ENCODE measurements around the gene ARHGAP26. TPM values are rescaled to one million over a fixed set of nuclear protein-coding genes. Genes with fewer than 3 reads are reported as not detected.
A peak's percentile ranks its signal among the peaks of the same experiment; 100 is the strongest.

ARHGAP26 gene
- total and polyA plus RNA-seq, 7 donors, result 2.5 to 28.7 (median 12.0) TPM

DNA sequence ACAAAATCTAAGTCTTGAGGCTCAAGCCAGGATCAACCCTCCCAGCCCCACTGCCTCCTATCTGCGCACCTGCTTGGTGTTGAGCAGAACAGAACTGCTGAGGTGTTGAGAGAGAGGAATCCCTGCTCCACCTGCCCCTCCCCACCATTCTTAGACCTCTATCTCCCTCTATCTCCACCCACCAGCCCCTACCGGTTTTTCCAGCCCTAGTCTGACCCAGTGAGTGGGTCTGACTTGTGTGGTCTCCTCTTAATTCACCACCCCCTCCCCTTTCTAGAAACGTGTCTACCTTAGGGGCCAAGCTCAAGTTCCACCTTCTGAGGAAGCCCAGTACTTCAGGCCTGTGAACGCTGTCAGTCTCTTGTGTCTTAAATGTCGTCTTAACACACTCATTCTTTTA is 93.7 kb downstream of the ARHGAP26 start:
- H3K9me3 ChIP-seq, result no peaks in the 10 kb centered on the region
- H3K4me3 ChIP-seq, result no peak overlapping the region
- WGBS, 3 donors, result 85 to 91% (median 90%) methylated on average over 5 of the region's 5 CpGs
- intact Hi-C loops (cut with DNase I), result no loop called here
- H3K27ac ChIP-seq, result no peak overlapping the region
- no peak for DNase-seq
- H3K36me3 ChIP-seq (ENCODE audit: insufficient read depth in 1 of 2, low read depth in 1 of 2), result no peaks in the 10 kb centered on the region
- no peaks in the 10 kb centered on the region for H3K27me3 ChIP-seq (ENCODE audit: insufficient read depth in 3 of 3, low read length in 2 of 3)
- ATAC-seq, result no peak
- H3K4me1 ChIP-seq, result peaks cover 20% of the 10 kb centered on the region
- TF ChIP-seq, protein P1, sequence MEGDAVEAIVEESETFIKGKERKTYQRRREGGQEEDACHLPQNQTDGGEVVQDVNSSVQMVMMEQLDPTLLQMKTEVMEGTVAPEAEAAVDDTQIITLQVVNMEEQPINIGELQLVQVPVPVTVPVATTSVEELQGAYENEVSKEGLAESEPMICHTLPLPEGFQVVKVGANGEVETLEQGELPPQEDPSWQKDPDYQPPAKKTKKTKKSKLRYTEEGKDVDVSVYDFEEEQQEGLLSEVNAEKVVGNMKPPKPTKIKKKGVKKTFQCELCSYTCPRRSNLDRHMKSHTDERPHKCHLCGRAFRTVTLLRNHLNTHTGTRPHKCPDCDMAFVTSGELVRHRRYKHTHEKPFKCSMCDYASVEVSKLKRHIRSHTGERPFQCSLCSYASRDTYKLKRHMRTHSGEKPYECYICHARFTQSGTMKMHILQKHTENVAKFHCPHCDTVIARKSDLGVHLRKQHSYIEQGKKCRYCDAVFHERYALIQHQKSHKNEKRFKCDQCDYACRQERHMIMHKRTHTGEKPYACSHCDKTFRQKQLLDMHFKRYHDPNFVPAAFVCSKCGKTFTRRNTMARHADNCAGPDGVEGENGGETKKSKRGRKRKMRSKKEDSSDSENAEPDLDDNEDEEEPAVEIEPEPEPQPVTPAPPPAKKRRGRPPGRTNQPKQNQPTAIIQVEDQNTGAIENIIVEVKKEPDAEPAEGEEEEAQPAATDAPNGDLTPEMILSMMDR (IDR thresholded peaks at IDR 0.05), result no peak

DNA sequence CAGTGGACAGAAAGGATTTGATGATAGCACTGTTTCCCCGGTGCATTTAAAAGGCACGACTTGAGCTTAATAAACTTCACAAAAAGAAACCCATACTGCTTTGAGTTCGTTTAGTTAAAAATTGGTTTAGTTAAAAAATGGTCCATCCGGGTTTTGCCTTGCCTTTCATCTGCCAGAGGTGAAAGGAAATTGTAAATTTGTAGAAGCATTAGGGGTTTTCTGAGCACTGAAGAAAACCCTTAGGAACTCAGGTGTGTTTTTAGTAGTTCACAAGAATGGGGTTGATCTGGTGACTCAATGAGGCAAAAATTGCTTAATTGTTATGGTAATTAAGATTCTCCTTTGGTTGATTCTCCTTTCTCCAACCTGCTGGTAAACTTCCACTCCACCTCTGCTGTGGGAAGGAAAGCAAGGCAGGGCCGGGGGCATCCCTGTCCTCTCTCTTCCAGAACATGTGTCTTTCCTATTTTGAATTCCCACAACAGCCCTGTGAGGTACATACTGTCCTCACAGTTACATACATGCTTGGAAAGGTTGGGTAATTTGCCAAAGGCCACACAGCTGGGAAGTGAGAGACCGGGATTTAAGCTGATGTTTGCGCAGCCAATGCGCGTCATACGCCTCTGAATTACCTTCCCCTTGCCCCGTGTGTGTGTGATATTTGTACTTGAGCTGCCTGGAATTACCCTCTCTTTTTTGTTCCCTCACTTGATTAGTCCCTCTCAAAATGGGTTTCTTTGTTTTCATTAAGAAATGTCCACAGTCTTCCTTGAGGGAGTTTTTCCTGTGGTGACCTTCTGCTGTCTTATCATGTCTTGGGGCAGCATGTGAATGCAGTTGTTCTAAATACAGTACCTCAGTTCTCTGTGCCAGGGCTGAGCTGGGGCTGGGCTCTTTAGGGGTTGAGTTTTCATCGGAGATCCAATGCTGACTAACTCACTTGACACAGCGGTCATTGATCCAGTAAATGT is 94.4 kb downstream of the ARHGAP26 start:
- no peak overlapping the region for H3K27ac ChIP-seq
- no peaks in the 10 kb centered on the region for H3K36me3 ChIP-seq (ENCODE audit: insufficient read depth in 1 of 2, low read depth in 1 of 2)
- no peaks in the 10 kb centered on the region for H3K27me3 ChIP-seq (ENCODE audit: insufficient read depth in 3 of 3, low read length in 2 of 3)
- DNase-seq (no peak), ATAC-seq (peak in 1 of 4 donors; percentile 24)
- TF ChIP-seq, protein P1 (IDR thresholded peaks at IDR 0.05), result no peak
- intact Hi-C loops (cut with DNase I), result loop anchor here (5.0 kb wide), 2 partner anchors 47 to 117 kb away; no protein-coding TSS in a partner anchor
- H3K9me3 ChIP-seq, result no peaks in the 10 kb centered on the region
- no peak overlapping the region for H3K4me3 ChIP-seq
- WGBS, 3 donors, result 84 to 91% (median 87%) methylated on average over 13 of the region's 13 CpGs
- H3K4me1 ChIP-seq, result peaks cover 19% of the 10 kb centered on the region

- 94 to 96% (median 95%) methylated on average over 4 of the region's 4 CpGs for WGBS, 3 donors
- intact Hi-C loops (cut with DNase I), result loop anchor here (2.0 to 5.0 kb wide), 3 partner anchors 48 to 118 kb away; partner anchors contain the start of gene ARHGAP26 (in 1 of the 2)
- DNase-seq, result no peak
- no peak overlapping the region for H3K27ac ChIP-seq
- TF ChIP-seq, protein P1 (IDR thresholded peaks at IDR 0.05), result no peak
- no peaks in the 10 kb centered on the region for H3K27me3 ChIP-seq (ENCODE audit: insufficient read depth in 3 of 3, low read length in 2 of 3)
- no peak overlapping the region for H3K4me3 ChIP-seq
- no peaks in the 10 kb centered on the region for H3K36me3 ChIP-seq (ENCODE audit: insufficient read depth in 1 of 2, low read depth in 1 of 2)
- no peak for ATAC-seq
- peaks cover 18% of the 10 kb centered on the region for H3K4me1 ChIP-seq
- H3K9me3 ChIP-seq, result no peaks in the 10 kb centered on the region
Observed at GRCh38 chr5:142865631-142866030, 95.5 kb downstream of the ARHGAP26 start.

DNA sequence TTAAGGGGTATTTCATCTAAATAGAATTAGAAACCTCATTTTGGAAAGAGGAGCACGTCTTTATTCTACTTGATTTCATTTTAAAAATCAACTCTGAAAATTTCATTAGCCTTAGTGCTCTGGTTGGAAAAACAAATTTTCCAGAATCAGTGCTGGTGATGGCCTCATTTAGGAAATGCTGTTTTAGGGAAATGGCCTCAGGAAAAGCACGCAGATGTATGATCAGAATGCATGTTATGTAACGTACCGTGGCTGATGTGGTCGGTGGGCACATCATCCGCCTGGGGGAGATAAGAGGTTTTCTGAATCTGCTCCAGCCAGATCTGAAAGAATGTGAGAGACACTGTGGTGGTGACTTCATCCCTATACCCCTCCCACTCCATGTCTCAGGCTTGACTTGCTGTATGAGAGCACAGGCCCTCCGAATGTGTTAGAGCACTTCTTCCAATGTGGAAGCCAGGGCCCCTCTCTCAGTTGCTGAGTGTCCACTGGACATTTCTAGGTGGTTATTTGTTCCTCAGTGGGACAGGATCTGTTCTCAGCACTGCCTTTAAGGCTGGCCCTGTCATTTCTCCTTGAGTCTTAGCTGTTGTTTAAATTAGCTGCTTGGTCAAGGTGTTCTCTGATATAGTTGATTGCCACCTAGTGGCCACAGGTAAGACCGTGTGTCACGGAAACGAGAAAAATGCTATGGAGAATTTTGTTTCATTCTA is 96.5 kb downstream of the ARHGAP26 start:
- intact Hi-C loops (cut with DNase I), result loop anchor here (2.0 to 5.0 kb wide), 3 partner anchors 49 to 119 kb away; partner anchors contain the start of gene ARHGAP26 (in 1 of the 2)
- H3K4me3 ChIP-seq, result no peak overlapping the region
- DNase-seq (no peak), ATAC-seq (peak; percentile 73 to 86 (median 82))
- no peaks in the 10 kb centered on the region for H3K36me3 ChIP-seq (ENCODE audit: insufficient read depth in 1 of 2, low read depth in 1 of 2)
- WGBS, 3 donors, result 58 to 62% (median 59%) methylated on average over 10 of the region's 10 CpGs
- H3K9me3 ChIP-seq, result no peaks in the 10 kb centered on the region
- H3K27ac ChIP-seq, result no peak overlapping the region
- TF ChIP-seq, protein P1 (IDR thresholded peaks at IDR 0.05), result peak; percentile 65
- H3K4me1 ChIP-seq, result peaks cover 15% of the 10 kb centered on the region
- H3K27me3 ChIP-seq (ENCODE audit: insufficient read depth in 3 of 3, low read length in 2 of 3), result no peaks in the 10 kb centered on the region
